ENCODE results near the gene RPL10. TPM values are rescaled to one million over a fixed set of nuclear protein-coding genes. Genes with fewer than 3 reads are reported as not detected.
"Not testable (repeated sequence)": the region's sequence is repeated elsewhere in the genome, so short reads cannot be mapped to it uniquely, and the experiment has no call there.

Gene RPL10
- total RNA-seq, 1 donor from 2014 or later: 6,023 TPM

DNA sequence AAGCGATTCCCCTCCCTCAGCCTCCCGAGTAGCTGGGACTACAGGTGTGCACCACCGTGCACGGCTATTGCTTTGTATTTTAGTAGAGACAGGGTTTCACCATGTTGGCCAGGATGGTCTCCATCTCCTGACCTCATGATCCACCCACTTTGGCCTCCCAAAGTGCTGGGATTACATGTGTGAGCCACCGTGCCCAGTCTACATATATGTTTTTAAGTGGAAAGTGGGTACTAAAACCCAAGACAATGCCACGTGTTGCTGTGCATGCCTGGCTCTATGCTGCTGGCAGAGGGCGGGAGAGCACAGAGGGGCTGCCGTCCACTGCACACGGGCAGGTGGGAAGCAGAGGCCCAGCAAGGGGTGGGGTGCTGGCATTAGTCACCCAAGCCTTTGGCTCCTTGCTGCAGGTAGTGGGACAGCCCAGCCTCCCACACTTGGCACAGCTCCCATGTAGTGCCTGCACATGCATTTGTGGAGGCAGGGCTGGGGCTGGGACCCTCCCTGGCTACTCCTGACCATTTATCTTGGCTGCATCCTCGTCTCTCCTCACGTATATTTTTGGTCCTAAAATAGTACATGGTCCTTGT lies 15.6 kb upstream of the RPL10 start:
- DNase-seq (ENCODE audit: low read depth): no peak
- H3K27me3 ChIP-seq (ENCODE audit: control insufficient read depth, insufficient read depth, low read length): no peaks in the 10 kb centered on the region
- FAIRE-seq: no peak
- TF ChIP-seq, protein P1, sequence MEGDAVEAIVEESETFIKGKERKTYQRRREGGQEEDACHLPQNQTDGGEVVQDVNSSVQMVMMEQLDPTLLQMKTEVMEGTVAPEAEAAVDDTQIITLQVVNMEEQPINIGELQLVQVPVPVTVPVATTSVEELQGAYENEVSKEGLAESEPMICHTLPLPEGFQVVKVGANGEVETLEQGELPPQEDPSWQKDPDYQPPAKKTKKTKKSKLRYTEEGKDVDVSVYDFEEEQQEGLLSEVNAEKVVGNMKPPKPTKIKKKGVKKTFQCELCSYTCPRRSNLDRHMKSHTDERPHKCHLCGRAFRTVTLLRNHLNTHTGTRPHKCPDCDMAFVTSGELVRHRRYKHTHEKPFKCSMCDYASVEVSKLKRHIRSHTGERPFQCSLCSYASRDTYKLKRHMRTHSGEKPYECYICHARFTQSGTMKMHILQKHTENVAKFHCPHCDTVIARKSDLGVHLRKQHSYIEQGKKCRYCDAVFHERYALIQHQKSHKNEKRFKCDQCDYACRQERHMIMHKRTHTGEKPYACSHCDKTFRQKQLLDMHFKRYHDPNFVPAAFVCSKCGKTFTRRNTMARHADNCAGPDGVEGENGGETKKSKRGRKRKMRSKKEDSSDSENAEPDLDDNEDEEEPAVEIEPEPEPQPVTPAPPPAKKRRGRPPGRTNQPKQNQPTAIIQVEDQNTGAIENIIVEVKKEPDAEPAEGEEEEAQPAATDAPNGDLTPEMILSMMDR (IDR thresholded peaks at IDR 0.05; ENCODE audit: insufficient read depth, low read length, severe bottlenecking): no peak
- peaks cover 4% of the 10 kb centered on the region for H3K36me3 ChIP-seq (ENCODE audit: control insufficient read depth, insufficient read depth, low read length)
- no peak overlapping the region for H3K4me3 ChIP-seq (ENCODE audit: low read depth, low read length)

DNA sequence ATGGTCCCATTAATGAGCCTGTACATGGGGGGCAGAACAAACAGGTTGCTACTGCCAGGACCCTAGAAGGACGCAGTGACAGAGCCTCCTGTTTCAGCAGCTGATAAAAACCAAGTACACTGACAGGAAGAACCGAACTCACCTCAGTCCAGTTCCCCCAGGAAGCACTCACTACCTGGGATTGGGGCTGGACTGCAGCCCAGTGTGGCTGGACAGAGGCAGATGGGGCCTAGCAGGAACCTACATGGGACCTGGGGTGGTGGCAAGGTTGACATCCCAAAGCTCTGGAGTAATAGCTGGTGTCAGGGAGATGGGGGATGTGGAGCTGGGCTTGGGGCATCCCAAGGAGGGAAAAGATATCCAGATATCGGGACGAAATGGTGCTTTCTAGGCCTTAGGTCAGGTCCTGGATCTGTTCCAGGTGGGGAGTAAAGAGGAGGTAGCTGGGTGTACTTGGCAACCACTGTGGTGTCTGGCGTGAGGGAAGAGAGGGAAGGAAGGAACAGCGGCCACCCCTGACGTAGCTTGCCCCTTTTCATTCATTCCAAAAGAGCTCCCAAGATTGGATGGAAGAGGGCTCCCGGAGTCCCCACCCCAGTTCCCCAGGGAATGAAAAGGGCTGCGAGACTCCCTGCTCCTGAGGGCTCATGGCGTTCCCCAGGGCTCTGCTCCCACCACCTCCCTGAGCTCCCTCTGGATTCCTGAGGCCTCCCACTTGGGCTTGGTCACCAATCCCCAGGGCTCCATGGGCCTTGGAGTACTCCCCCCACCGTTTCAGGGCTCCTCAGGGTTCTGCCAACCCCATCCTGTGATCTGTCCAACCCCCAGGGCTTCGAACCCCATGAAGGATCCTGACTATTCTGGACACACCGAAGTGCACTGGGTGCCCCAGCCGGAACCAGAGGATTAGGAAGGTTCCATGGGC lies 14.6 kb upstream of the RPL10 start:
- FAIRE-seq (peak; percentile 73), DNase-seq (ENCODE audit: low read depth) (no peak)
- H3K36me3 ChIP-seq (ENCODE audit: control insufficient read depth, insufficient read depth, low read length): peaks cover 4% of the 10 kb centered on the region
- no peaks in the 10 kb centered on the region for H3K27me3 ChIP-seq (ENCODE audit: control insufficient read depth, insufficient read depth, low read length)
- no peak overlapping the region for H3K4me3 ChIP-seq (ENCODE audit: low read depth, low read length)
- TF ChIP-seq, protein P1 (IDR thresholded peaks at IDR 0.05; ENCODE audit: insufficient read depth, low read length, severe bottlenecking): no peak

DNA sequence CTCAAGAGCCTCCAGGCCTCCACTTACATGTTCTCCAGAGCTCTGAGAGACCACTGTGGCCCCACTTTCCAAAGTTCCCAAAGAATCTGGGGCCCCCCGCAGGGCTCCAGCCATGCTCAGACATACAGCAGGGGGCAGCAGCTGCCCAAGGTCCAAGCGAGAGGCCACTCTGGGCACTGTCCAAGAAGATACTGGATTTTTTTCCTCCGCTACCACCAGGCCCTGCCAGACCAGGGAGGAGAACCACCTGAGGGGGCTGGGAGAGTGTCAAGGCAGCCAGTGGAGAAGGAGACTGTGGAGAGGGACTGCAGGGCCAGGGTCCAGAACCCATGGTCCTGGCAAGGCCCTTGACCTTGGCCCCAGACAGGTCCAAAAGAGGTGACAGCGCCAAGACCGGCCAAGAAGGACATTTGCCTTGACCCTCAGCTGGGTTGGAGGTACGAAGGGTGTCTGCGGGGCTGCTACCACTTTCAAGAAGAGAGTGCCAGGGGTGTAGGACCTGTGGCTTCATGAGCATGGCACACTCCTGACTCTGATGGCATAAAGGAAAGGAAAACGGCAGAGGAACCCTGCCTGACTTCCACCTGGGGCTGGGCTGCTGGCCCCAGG lies 13.8 kb upstream of the RPL10 start:
- Histone ChIP-seq H3K4me3 (ENCODE audit: low read depth, low read length) (no peak overlapping the region), H3K27me3 (ENCODE audit: control insufficient read depth, insufficient read depth, low read length) (no peaks in the 10 kb centered on the region), H3K36me3 (ENCODE audit: control insufficient read depth, insufficient read depth, low read length) (peaks cover 4% of the 10 kb centered on the region)
- TF ChIP-seq, protein P1 (IDR thresholded peaks at IDR 0.05; ENCODE audit: insufficient read depth, low read length, severe bottlenecking): peak; percentile 13
- DNase-seq (ENCODE audit: low read depth): no peak
- FAIRE-seq: no peak

DNA sequence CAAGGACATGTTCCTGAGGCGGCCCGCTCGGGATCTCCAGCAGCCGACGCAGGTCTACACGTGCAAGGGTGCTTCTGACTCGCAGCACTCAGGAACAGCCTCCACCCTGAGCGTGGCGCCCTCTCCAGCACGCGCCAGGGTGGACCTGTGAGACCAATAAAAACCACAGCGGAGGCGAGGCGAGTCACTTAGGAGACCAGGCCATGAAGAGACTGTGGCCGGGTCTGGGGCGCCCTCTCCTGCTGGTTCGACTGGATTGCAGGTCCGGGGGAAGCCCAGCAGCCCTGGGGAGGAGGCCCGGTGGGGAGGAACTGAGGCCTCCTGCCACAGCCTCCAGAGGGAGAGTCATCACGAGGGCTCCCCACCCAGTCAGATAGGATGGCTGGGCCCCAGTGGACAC lies 10.1 kb upstream of the RPL10 start:
- H3K4me3 ChIP-seq (ENCODE audit: low read depth, low read length); H3K27me3 ChIP-seq (ENCODE audit: control insufficient read depth, insufficient read depth, low read length); H3K36me3 ChIP-seq (ENCODE audit: control insufficient read depth, insufficient read depth, low read length); DNase-seq (ENCODE audit: low read depth): not testable (repeated sequence)
- FAIRE-seq: peak; percentile 75

DNA sequence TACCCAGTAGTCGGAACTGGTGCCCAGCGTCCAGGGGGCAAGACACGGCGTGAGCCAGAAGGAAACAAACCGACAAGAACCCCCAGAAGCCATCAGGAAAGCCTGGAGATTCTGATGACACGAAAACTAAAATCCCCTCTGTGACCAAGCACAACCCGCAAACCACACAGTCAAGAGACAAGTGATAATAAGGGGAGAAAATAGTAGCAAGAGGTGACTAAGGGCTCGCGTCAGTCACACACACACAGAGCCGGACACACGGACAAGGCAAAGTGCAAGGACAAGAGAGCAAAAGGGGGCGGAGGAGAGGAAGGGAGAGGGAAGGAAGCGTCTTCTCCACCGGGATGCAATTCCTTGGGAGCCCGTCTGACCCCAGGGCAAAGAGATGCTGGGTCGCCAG lies 9.5 kb upstream of the RPL10 start:
- H3K36me3 ChIP-seq (ENCODE audit: control insufficient read depth, insufficient read depth, low read length); H3K4me3 ChIP-seq (ENCODE audit: low read depth, low read length); H3K27me3 ChIP-seq (ENCODE audit: control insufficient read depth, insufficient read depth, low read length); DNase-seq (ENCODE audit: low read depth): not testable (repeated sequence)
- FAIRE-seq: peak; percentile 96

DNA sequence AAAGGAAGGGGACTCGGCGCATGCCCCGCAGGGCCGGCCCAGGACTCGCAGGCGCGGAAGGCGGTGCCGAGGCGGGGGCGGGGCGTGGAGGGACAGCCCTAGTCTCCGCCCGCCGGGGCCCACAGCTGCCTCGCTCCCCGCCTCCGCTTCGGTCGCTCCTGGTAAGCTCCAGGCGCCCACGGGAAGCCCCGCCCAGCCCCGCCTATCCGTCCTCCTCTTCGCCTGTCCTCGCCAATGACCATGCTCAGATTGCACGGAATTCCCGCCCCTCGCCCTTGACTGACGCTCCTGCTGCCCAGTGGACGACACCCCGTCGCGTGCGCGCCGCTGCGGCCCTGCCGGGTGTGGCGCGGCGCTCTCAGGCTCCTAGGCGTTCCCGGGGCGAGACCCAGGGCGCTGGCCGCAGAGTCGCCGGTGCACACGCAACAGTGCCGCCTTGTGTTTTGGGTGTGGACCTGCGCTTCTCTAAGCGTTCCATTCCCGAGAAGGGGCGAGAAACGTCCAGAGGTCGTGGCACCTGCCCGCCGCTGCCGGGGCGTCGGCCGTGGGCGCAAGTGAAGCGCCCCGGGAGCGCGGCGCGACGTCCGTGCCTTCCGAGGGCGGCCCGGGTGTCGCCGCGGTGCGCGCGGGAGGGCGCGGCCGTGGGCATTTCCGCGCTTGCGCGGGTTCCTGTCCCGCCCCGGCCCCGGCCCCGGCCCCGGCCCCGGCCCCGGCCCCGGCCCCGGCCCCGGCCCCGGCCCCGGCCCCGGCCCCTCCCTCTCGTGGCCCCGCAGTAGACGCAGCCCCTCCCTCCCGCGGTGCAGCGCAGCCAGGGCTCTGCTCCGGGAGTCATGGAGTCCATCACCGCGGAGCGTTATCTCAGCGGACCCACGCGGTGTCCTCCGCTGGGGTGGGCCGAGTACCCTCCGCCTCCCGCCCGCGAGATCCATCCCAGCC lies 8.1 kb upstream of the RPL10 start:
- not testable (repeated sequence) for H3K36me3 ChIP-seq (ENCODE audit: control insufficient read depth, insufficient read depth, low read length); H3K4me3 ChIP-seq (ENCODE audit: low read depth, low read length); DNase-seq (ENCODE audit: low read depth); H3K27me3 ChIP-seq (ENCODE audit: control insufficient read depth, insufficient read depth, low read length)
- peak; percentile 82 for FAIRE-seq

DNA sequence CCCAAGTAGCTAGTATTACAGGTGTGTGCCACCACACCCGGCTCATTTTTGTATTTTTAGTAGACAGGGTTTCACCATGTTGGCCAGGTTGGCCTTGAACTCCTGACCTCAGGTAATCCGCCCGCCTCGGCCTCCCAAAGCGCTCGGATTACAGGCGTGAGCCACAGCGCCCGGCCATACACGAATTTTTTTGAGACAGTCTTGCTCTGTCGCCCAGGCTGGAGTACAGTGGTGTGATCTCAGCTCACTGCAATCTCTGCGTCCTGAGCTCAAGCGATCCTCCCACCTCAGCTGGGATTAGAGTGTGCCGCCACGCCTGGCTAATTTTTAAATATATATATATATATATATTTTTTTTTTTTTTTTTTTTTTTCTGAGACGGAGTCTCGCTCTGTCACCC lies 1.8 kb upstream of the RPL10 start:
- H3K27me3 ChIP-seq (ENCODE audit: control insufficient read depth, insufficient read depth, low read length); DNase-seq (ENCODE audit: low read depth); FAIRE-seq; H3K4me3 ChIP-seq (ENCODE audit: low read depth, low read length): not testable (repeated sequence)
- H3K36me3 ChIP-seq (ENCODE audit: control insufficient read depth, insufficient read depth, low read length): peaks cover 11% of the 10 kb centered on the region

Data from bronchial epithelial cell (primary cell).